Esophagus mucosa (tissue), 1 donor: ENCODE measurements around the gene PRKD3. TPM values are rescaled to one million over a fixed set of nuclear protein-coding genes. Genes with fewer than 3 reads are reported as not detected.
A peak's percentile ranks its signal among the peaks of the same experiment; 100 is the strongest.
"Not testable (repeated sequence)": the region's sequence is repeated elsewhere in the genome, so short reads cannot be mapped to it uniquely, and the experiment has no call there.

Experiments
- ATAC-seq: fragments of 200-7000 bp; cut with Tn5 transposase; one replicate; pipeline ENCODE4 v1.9.1; 2020
- total RNA-seq: library from RNA; stranded (reverse); gene quantifications from one replicate; pipeline ENCODE4 v1.2.4, GENCODE V29; 2023
- donor health status: DM: yes; HTN: yes; CAD: no.

The PRKD3 gene
- total RNA-seq, 1 donor from 2014 or later = 17.4 TPM

DNA sequence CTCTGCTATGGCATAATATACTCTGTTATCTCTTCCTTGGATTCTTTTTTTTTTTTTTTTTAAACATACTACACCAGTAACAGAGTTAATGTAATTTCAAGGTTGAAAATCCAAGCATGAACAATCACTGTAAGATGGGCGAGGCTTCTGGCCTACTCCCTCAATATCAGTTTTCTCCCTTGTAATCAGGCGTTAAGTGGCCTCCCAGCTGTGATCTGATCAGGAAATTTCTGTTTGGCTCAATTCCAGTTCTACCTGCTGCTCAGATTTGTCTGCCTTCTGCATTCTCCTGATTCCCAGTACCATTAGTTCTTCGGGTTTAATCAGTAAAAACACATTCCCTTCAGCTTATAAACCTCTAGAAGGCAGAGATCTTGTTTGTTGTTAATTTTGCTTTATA lies 18.6 kb downstream of the PRKD3 start:
- no peak for ATAC-seq

GRCh38 chr2:37302701-37303252 lies 21.9 kb downstream of the PRKD3 start:
- ATAC-seq = no peak

DNA sequence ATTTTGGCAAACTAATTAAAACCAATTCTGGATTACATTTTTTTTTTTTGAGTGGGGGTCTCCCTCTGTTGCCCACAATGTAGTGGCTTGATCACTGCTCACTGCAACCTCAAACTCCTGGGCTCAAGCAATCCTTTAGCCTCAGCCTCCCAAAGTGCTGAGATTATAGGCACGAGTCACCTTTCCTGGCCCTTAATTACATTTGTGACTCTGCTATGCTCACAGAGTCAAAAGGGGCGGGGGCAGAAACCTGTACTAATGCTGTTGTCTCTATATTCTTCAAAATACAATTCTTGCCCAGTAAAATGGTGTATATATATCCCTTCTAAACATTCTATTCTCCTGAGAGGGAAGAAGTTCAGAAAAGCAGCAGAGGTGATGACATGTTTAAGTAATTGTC lies 23.2 kb downstream of the PRKD3 start:
- ATAC-seq = no peak

DNA sequence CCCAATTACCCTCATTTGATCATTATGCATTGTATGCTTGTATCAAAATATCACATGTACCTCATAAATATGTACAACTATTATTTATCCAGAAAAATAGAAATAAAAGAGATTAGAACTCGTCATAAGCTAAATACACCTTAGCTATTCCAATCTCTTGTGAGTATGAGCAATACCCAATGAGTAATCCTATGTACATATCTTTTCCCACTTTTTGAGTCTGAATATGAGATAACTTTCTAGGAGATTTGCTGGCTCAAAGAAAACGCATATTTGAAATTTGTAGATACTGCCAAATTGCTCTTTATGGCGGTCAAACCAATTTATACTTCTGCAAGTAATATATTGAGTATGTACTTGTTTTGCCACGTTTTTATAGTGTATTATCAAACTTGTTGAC lies 24.1 kb downstream of the PRKD3 start:
- no peak for ATAC-seq

DNA sequence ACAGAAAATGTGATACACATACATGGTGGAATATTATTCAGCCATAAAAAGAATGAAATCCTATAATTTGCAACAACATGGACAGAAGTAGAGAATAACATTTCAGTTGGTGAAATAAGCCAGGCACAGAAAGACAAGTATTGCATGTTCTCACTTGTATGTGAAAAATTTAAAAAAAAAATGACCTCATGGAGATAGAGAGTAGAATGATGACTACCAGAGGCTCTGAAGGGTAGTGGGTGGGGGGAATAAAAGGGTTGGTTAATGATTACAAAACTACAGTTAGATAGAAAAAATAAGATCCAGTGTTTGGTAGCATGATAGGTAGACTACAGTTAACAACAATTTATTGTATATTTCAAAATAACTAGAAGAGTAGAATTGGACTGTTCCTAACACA lies 24.5 kb downstream of the PRKD3 start:
- ATAC-seq = no peak

- ATAC-seq = no peak
These were observed 27.0 kb downstream of the PRKD3 start for GRCh38 chr2:37297632-37298031.

- ATAC-seq = no peak
These were observed 29.1 kb downstream of the PRKD3 start for GRCh38 chr2:37295469-37296073.

- not testable (repeated sequence) for ATAC-seq
These were observed 29.8 kb downstream of the PRKD3 start for GRCh38 chr2:37294858-37295257.

DNA sequence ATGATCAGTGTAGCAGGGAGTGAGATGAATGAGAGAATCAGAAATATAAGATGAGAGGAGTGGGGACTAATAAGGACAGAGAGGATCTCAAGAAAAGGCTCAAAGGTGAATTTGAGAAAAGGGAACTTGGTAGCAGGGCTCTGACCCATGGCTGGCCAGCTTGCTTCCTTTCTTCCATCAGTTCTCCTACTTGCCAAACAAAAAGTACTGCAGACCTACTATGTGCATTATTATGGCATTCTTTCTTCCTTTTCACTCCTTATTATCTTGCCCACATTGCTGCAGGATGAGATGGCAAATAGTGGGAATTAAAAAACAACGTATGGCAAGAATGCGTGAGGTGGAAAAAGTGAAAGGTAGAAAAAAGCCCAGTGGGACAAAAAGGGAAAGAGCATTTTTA lies 33.0 kb downstream of the PRKD3 start:
- no peak for ATAC-seq

- peak; percentile 37 for ATAC-seq
These were observed 36.7 kb downstream of the PRKD3 start for GRCh38 chr2:37287966-37288365.

- ATAC-seq = no peak
These were observed 40.3 kb downstream of the PRKD3 start for GRCh38 chr2:37284381-37284780.

- peak; percentile 60 for ATAC-seq
These were observed 41.4 kb downstream of the PRKD3 start for GRCh38 chr2:37283207-37283606.

GRCh38 chr2:37282746-37283145 lies 41.9 kb downstream of the PRKD3 start:
- ATAC-seq = no peak

- ATAC-seq = no peak
These were observed 42.7 kb downstream of the PRKD3 start for GRCh38 chr2:37281916-37282315.

DNA sequence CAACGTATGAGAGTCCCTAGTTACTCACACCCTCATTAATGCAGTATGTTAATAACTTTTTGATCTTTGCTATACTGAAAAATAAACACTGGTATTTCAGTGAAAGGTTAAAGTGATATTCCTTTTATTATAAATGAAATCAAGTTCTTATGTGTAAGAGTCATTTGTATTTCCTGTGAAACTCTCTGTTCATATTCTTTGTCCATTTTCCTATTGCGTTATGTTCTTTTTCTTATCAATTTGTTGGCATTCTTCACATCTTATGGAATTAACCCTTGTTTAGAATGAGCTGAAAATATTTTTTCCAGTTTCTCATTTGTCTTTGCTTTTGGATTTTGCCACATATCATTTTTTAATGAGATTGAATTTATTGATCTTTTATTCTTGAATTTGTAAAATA lies 48.3 kb downstream of the PRKD3 start:
- ATAC-seq = no peak

Other genes with a start within 250 kb of the PRKD3 start
- 14.8 TPM for gene HEATR5B, start 240.5 kb downstream of the PRKD3 start, total RNA-seq
- 4.3 TPM for gene GPATCH11, start 240.3 kb downstream of the PRKD3 start, total RNA-seq
- gene EIF2AK2, start 167.9 kb downstream of the PRKD3 start, total RNA-seq = 15.4 TPM
- gene SULT6B1, start 136.2 kb downstream of the PRKD3 start, total RNA-seq = not detected
- gene CEBPZOS, start 128.3 kb downstream of the PRKD3 start, total RNA-seq = 23.6 TPM
- gene CEBPZ, start 93.2 kb downstream of the PRKD3 start, total RNA-seq = 30.8 TPM
- 6.9 TPM for gene NDUFAF7, start 93.2 kb downstream of the PRKD3 start, total RNA-seq
- gene QPCT, start 19.8 kb upstream of the PRKD3 start, total RNA-seq = 5.9 TPM